Stimulated activated CD4-positive, alpha-beta T cell treated with anti-CD3 and anti-CD28 coated beads, TNF-alpha, amount 100 ng/mL, for 24 hours (primary cell): ENCODE results near the gene PGBD5.

ENCODE experiments used
- DNase-seq, 3 experiments: peaks; one replicate each; pipeline ENCODE4 v3.0.0-alpha.2; 2020; ENCODE audit warnings: low read depth in 3 of 3

The PGBD5 gene

GRCh38 chr1:230396966-230397365 lies 29.2 kb downstream of the PGBD5 start:
- DNase-seq = no peak

- DNase-seq = no peak
Measured at GRCh38 chr1:230395932-230396331, 30.2 kb downstream of the PGBD5 start.

GRCh38 chr1:230394741-230395140 lies 31.4 kb downstream of the PGBD5 start:
- no peak for DNase-seq

- DNase-seq = no peak
Measured at GRCh38 chr1:230394134-230394533, 32.0 kb downstream of the PGBD5 start.

- DNase-seq = no peak
Measured at GRCh38 chr1:230393722-230394121, 32.4 kb downstream of the PGBD5 start.

GRCh38 chr1:230392920-230393521 lies 33.1 kb downstream of the PGBD5 start:
- no peak for DNase-seq

- DNase-seq = no peak
Measured at GRCh38 chr1:230392536-230392909, 33.6 kb downstream of the PGBD5 start.

- DNase-seq = no peak
Measured at GRCh38 chr1:230391776-230392535, 34.2 kb downstream of the PGBD5 start.

GRCh38 chr1:230390371-230390770 lies 35.8 kb downstream of the PGBD5 start:
- DNase-seq = no peak

GRCh38 chr1:230387876-230388275 lies 38.3 kb downstream of the PGBD5 start:
- no peak for DNase-seq

GRCh38 chr1:230387296-230387695 lies 38.8 kb downstream of the PGBD5 start:
- DNase-seq = no peak

GRCh38 chr1:230386637-230387262 lies 39.4 kb downstream of the PGBD5 start:
- no peak for DNase-seq

- no peak for DNase-seq
Measured at GRCh38 chr1:230385930-230386329, 40.2 kb downstream of the PGBD5 start.

GRCh38 chr1:230385158-230385450 lies 41.0 kb downstream of the PGBD5 start:
- DNase-seq = no peak

- no peak for DNase-seq
Measured at GRCh38 chr1:230384380-230385157, 41.6 kb downstream of the PGBD5 start.

GRCh38 chr1:230383425-230383824 lies 42.7 kb downstream of the PGBD5 start:
- no peak for DNase-seq

- DNase-seq = no peak
Measured at GRCh38 chr1:230382001-230382491, 44.1 kb downstream of the PGBD5 start.

GRCh38 chr1:230381585-230381984 lies 44.5 kb downstream of the PGBD5 start:
- DNase-seq = no peak

GRCh38 chr1:230381049-230381467 lies 45.1 kb downstream of the PGBD5 start:
- no peak for DNase-seq

GRCh38 chr1:230379928-230380327 lies 46.2 kb downstream of the PGBD5 start:
- DNase-seq = no peak

- no peak for DNase-seq
Measured at GRCh38 chr1:230379462-230379861, 46.7 kb downstream of the PGBD5 start.

GRCh38 chr1:230377851-230378250 lies 48.3 kb downstream of the PGBD5 start:
- DNase-seq = no peak
